ENCODE data around the gene SYS1. TPM values are rescaled to one million over a fixed set of nuclear protein-coding genes. Genes with fewer than 3 reads are reported as not detected.
"Not testable (repeated sequence)": the region's sequence is repeated elsewhere in the genome, so short reads cannot be mapped to it uniquely, and the experiment has no call there.

Gene SYS1
- polyA plus RNA-seq, 4 donors = 13.6 to 40.3 (median 26.9) TPM

GRCh38 chr20:45347297-45347935, 15.5 kb upstream of the SYS1 start:
- no peaks in the 10 kb centered on the region for H3K9me3 ChIP-seq (ENCODE audit: control insufficient read depth in 2 of 2, insufficient read depth in 1 of 2, low read depth in 1 of 2, low read length in 1 of 2)
- peak overlapping the region; percentile 94 to 96 (median 95) for H3K27ac ChIP-seq (ENCODE audit: low read depth in 1 of 3, low read length in 2 of 3)
- peaks cover 0 to 15% (median 0%) of the 10 kb centered on the region in 3 donors for H3K36me3 ChIP-seq (ENCODE audit: control insufficient read depth in 3 of 3, insufficient read depth in 2 of 3, low read depth in 1 of 3, low read length in 3 of 3)
- DNase-seq (peak; percentile 63 to 71), FAIRE-seq (no peak)
- H3K4me1 ChIP-seq (ENCODE audit: control insufficient read depth in 3 of 3, insufficient read depth in 2 of 3, low read depth in 1 of 3, low read length in 2 of 3) = peaks cover 0 to 38% (median 9%) of the 10 kb centered on the region in 3 donors
- H3K27me3 ChIP-seq (ENCODE audit: control insufficient read depth in 3 of 3, insufficient read depth in 3 of 3, low read length in 3 of 3) = no peaks in the 10 kb centered on the region
- H3K4me3 ChIP-seq (ENCODE audit: low read depth in 1 of 3, low read length in 3 of 3) = peak overlapping the region; percentile 74 to 87 (median 81)
- WGBS, 3 donors = 2 to 21% (median 8%) methylated on average over 10 of the region's 10 CpGs

GRCh38 chr20:45347936-45348778, 14.8 kb upstream of the SYS1 start, which contains the start of gene SDC4:
Gene SDC4, minus strand, starts transcription at chr20:45348424. Its CDS starts 40 bp downstream, at chr20:45348384.
- peak within 1 kb of the TSS; percentile 74 to 87 (median 81) for H3K4me3 ChIP-seq (ENCODE audit: low read depth in 1 of 3, low read length in 3 of 3)
- FAIRE-seq (no peak), DNase-seq (peak; percentile 69 to 75)
- H3K36me3 ChIP-seq (ENCODE audit: control insufficient read depth in 3 of 3, insufficient read depth in 2 of 3, low read depth in 1 of 3, low read length in 3 of 3) = peaks cover 0 to 15% (median 0%) of the 10 kb centered on the region in 3 donors
- H3K27me3 ChIP-seq (ENCODE audit: control insufficient read depth in 3 of 3, insufficient read depth in 3 of 3, low read length in 3 of 3) = no peaks in the 10 kb centered on the region
- H3K27ac ChIP-seq (ENCODE audit: low read depth in 1 of 3, low read length in 2 of 3) = peak within 1 kb of the TSS; percentile 94 to 96 (median 95)
- peaks cover 0 to 32% (median 9%) of the 10 kb centered on the region in 3 donors for H3K4me1 ChIP-seq (ENCODE audit: control insufficient read depth in 3 of 3, insufficient read depth in 2 of 3, low read depth in 1 of 3, low read length in 2 of 3)
- no peaks in the 10 kb centered on the region for H3K9me3 ChIP-seq (ENCODE audit: control insufficient read depth in 2 of 2, insufficient read depth in 1 of 2, low read depth in 1 of 2, low read length in 1 of 2)
- 1 to 2% (median 1%) methylated on average over 47 to 77 of the region's 77 CpGs for whole genome bisulfite sequencing, 3 donors

DNA sequence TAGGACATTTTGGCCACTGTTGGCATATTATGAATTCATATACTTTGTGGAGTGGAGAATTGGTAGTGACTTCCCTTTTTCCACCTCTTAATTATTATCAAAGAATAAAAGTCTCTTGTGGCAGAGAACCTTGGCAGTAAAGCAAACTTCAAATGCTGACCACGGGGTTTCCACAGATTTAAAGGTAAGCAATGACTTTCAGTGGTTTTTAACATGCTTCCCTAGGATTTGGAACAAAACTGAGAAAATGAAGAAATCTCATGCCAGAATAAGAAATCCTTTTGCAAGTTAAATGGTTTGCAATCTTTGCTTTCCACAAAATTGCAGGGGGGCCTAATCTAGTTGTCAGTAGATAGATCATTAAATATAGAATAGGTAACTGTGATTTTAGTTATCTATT, 12.7 kb upstream of the SYS1 start:
- no peak for FAIRE-seq
- no peak overlapping the region for H3K27ac ChIP-seq (ENCODE audit: low read depth in 1 of 3, low read length in 2 of 3)

GRCh38 chr20:45350795-45351194, 12.2 kb upstream of the SYS1 start:
- H3K4me3 ChIP-seq (ENCODE audit: low read depth in 1 of 3, low read length in 3 of 3); H3K9me3 ChIP-seq (ENCODE audit: control insufficient read depth in 2 of 2, insufficient read depth in 1 of 2, low read depth in 1 of 2, low read length in 1 of 2); H3K27ac ChIP-seq (ENCODE audit: low read depth in 1 of 3, low read length in 2 of 3); H3K27me3 ChIP-seq (ENCODE audit: control insufficient read depth in 3 of 3, insufficient read depth in 3 of 3, low read length in 3 of 3); DNase-seq; H3K4me1 ChIP-seq (ENCODE audit: control insufficient read depth in 3 of 3, insufficient read depth in 2 of 3, low read depth in 1 of 3, low read length in 2 of 3); H3K36me3 ChIP-seq (ENCODE audit: control insufficient read depth in 3 of 3, insufficient read depth in 2 of 3, low read depth in 1 of 3, low read length in 3 of 3); FAIRE-seq: not testable (repeated sequence)
- WGBS, 3 donors = 93 to 95% (median 95%) methylated on average over 10 of the region's 10 CpGs

More for the DNA sequence above, 12.7 kb upstream of the SYS1 start:
- Histone ChIP-seq H3K9me3 (ENCODE audit: control insufficient read depth in 2 of 2, insufficient read depth in 1 of 2, low read depth in 1 of 2, low read length in 1 of 2) (no peaks in the 10 kb centered on the region), H3K4me3 (ENCODE audit: low read depth in 1 of 3, low read length in 3 of 3) (no peak overlapping the region), H3K4me1 (ENCODE audit: control insufficient read depth in 3 of 3, insufficient read depth in 2 of 3, low read depth in 1 of 3, low read length in 2 of 3) (peaks cover 0 to 16% (median 2%) of the 10 kb centered on the region in 3 donors), H3K27me3 (ENCODE audit: control insufficient read depth in 3 of 3, insufficient read depth in 3 of 3, low read length in 3 of 3) (no peaks in the 10 kb centered on the region), H3K36me3 (ENCODE audit: control insufficient read depth in 3 of 3, insufficient read depth in 2 of 3, low read depth in 1 of 3, low read length in 3 of 3) (peaks cover 0 to 10% (median 0%) of the 10 kb centered on the region in 3 donors)
- WGBS, 3 donors = 28 to 52% (median 45%) methylated on average over 1 of the region's 1 CpG
- no peak for DNase-seq

GRCh38 chr20:45352729-45353128, 10.2 kb upstream of the SYS1 start:
- 84 to 94% (median 94%) methylated on average over 3 of the region's 3 CpGs for WGBS, 3 donors
- Histone ChIP-seq H3K9me3 (ENCODE audit: control insufficient read depth in 2 of 2, insufficient read depth in 1 of 2, low read depth in 1 of 2, low read length in 1 of 2) (no peaks in the 10 kb centered on the region), H3K27ac (ENCODE audit: low read depth in 1 of 3, low read length in 2 of 3) (no peak overlapping the region), H3K4me3 (ENCODE audit: low read depth in 1 of 3, low read length in 3 of 3) (no peak overlapping the region), H3K36me3 (ENCODE audit: control insufficient read depth in 3 of 3, insufficient read depth in 2 of 3, low read depth in 1 of 3, low read length in 3 of 3) (no peaks in the 10 kb centered on the region), H3K27me3 (ENCODE audit: control insufficient read depth in 3 of 3, insufficient read depth in 3 of 3, low read length in 3 of 3) (no peaks in the 10 kb centered on the region), H3K4me1 (ENCODE audit: control insufficient read depth in 3 of 3, insufficient read depth in 2 of 3, low read depth in 1 of 3, low read length in 2 of 3) (peaks cover 4 to 7% (median 5%) of the 10 kb centered on the region in 3 donors)
- DNase-seq (no peak), FAIRE-seq (no peak)

GRCh38 chr20:45353746-45354145, 9.2 kb upstream of the SYS1 start:
- no peak overlapping the region for H3K27ac ChIP-seq (ENCODE audit: low read depth in 1 of 3, low read length in 2 of 3)
- H3K27me3 ChIP-seq (ENCODE audit: control insufficient read depth in 3 of 3, insufficient read depth in 3 of 3, low read length in 3 of 3) = no peaks in the 10 kb centered on the region
- no peak for DNase-seq
- WGBS, 3 donors = 82 to 100% (median 88%) methylated on average over 1 of the region's 1 CpG
- H3K4me3 ChIP-seq (ENCODE audit: low read depth in 1 of 3, low read length in 3 of 3) = no peak overlapping the region
- peaks cover 4 to 14% (median 5%) of the 10 kb centered on the region in 3 donors for H3K4me1 ChIP-seq (ENCODE audit: control insufficient read depth in 3 of 3, insufficient read depth in 2 of 3, low read depth in 1 of 3, low read length in 2 of 3)
- no peaks in the 10 kb centered on the region for H3K9me3 ChIP-seq (ENCODE audit: control insufficient read depth in 2 of 2, insufficient read depth in 1 of 2, low read depth in 1 of 2, low read length in 1 of 2)
- H3K36me3 ChIP-seq (ENCODE audit: control insufficient read depth in 3 of 3, insufficient read depth in 2 of 3, low read depth in 1 of 3, low read length in 3 of 3) = no peaks in the 10 kb centered on the region
- no peak for FAIRE-seq

DNA sequence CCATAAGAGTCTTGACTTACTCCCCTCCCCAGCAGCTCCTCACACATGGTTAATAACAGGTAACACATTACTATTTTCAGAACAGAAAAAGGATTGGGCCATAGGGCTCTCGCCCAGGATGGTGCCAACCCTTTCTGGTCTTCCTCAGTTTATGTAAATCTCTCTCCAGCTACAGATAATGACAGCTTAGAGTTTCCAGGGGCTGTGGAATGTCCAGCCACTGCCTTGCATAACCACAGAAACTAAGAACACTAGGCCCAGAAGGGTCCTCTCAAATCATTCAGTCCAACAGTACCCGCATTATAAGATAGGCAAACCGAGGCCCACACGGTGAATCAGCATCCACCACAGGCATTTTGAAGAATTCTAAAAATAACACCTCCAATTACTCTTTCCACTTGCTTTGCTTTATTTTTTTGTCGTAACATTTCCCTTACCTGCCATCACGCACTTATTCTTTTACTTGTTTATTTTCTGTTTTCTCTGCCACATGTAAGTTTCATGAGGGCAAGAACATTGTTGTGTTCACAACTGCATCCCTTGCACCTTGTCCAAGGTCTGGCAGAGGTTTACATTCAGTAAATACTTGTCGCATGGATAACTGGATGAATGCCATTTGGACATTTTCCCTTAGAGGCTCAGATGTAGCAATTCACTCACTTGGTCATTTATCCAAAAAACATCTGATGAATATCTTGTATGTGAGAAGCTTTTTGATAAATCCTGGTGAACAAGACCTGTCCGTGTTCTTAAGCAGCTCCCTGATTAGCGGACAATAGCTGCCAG, 8.3 kb upstream of the SYS1 start:
- Histone ChIP-seq H3K36me3 (ENCODE audit: control insufficient read depth in 3 of 3, insufficient read depth in 2 of 3, low read depth in 1 of 3, low read length in 3 of 3) (no peaks in the 10 kb centered on the region), H3K27me3 (ENCODE audit: control insufficient read depth in 3 of 3, insufficient read depth in 3 of 3, low read length in 3 of 3) (no peaks in the 10 kb centered on the region), H3K9me3 (ENCODE audit: control insufficient read depth in 2 of 2, insufficient read depth in 1 of 2, low read depth in 1 of 2, low read length in 1 of 2) (no peaks in the 10 kb centered on the region), H3K4me3 (ENCODE audit: low read depth in 1 of 3, low read length in 3 of 3) (no peak overlapping the region), H3K27ac (ENCODE audit: low read depth in 1 of 3, low read length in 2 of 3) (peak overlapping the region in 1 of 3 donors; percentile 51), H3K4me1 (ENCODE audit: control insufficient read depth in 3 of 3, insufficient read depth in 2 of 3, low read depth in 1 of 3, low read length in 2 of 3) (peaks cover 6 to 21% (median 7%) of the 10 kb centered on the region in 3 donors)
- no peak for DNase-seq
- 69 to 75% (median 71%) methylated on average over 9 of the region's 9 CpGs for WGBS, 3 donors
- FAIRE-seq = no peak

All from small intestine (tissue), 7 donors.